ENCODE measurements around the gene GAS6. TPM values are rescaled to one million over a fixed set of nuclear protein-coding genes. Genes with fewer than 3 reads are reported as not detected.

Gene GAS6
- 10 to 100 TPM; 15.8 to 19.3 TPM for total RNA-seq

DNA sequence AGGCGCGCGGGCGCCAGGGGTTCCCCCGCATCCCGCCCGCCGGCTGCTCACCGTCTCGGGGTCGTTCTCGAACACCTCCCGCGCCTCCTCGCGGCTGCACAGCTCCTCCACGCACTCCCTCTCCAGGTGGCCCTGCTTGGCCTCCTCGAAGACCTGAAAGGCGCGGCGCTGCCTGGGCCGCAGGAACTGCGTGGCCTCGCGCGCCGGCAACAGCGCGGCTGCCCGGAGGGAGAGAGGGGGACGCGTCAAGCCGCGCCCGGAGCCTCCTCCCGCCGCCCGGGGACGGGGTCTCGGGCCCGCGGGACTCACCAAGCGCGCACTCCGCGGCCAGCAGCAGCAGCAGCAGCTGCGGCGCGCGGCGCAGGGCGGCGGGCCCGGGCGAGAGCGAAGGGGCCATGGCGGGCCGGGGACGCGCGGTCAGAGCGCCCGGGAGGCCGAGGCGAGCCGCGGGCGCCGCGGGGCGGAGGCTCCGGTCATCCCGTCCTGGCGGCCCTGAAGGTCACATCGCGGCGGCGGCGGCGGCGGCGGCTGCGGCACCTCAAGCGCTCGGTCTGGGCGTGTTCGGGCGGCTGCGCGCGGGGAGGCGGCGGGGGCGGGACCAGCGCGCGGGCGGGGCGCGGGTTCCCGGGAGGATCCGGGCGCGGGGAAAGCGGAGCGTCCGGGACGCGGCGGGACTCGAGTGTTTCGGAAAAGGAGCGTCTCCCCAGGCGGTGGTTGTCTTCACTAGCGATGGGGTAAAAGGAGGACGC, at the start of gene GAS6:
Gene GAS6, minus strand, starts transcription at position 553 of the 749 bp plus-strand sequence. Its CDS starts 156 bp downstream, at position 397.

Other genes starting within 250 kb of the GAS6 start
- gene ATP4B, start 205.9 kb downstream of the GAS6 start, total RNA-seq = not detected
- not detected for gene GRK1, start 196.9 kb downstream of the GAS6 start, total RNA-seq
- gene TMEM255B, start 104.8 kb downstream of the GAS6 start, total RNA-seq = under 1 TPM; under 0.01 to 1.00 TPM
- gene C13orf46, start 110.0 kb upstream of the GAS6 start, total RNA-seq = under 1 TPM; under 0.01 TPM

Data from melanocyte of skin (primary cell).